ENCODE measurements around the gene IPCEF1.
"Not testable (repeated sequence)": the region's sequence is repeated elsewhere in the genome, so short reads cannot be mapped to it uniquely, and the experiment has no call there.

IPCEF1 gene

DNA sequence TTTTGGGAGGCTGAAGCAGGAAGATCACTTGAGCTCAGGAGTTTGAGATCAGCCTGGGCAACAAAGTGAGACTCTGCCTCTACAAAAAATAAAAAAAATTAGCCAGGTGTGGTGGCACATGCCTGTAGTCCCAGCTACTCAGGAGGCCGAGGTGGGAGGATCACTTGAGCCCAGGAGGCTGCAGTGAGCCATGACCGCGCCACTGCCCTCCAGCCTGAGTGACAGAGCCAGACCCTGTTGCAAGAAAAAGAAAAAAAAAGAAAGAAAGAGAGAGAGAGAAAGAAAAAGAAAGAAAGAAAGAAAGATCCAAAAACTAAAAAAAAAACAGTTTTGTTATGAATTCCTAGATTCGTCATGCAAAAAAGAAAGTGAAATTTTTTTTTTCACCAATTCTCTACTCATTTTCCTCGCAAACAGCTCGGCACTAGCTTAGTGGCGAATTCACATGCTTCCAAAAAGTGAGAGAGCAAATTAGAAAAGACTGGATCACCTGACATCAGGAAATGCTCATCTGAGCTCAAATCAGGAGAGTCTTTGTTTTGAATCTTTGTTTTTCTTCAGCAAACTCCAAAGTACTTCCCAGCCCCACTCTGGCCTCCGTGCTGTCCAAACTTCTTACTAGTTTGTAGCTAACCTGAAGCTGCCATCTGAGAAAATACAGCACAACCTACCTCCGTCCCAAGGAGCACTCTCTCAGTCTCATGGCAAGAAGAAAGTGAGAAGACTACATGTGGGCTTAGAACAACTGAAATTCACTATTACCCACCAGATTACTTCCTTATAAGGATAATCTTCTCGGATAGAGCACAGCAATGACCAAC lies 27.0 kb downstream of the IPCEF1 start:
- DNase-seq: no peak

DNA sequence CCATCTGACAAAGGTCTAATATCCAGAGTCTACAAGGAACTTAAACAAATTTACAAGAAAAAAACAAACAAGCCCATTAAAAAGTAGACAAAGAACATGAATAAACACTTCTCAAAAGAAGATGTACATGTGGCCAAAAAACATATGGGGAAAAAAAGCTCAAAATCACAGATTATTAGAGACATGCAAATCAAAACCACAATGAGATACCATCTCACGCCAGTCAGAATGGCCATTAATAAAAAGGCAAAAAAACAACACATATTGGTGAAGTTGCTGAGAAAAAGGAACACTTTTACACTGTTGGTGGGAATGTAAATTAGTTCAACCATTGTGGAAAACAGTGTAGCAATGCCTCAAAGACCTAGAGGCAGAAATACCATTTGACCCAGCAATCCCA lies 29.3 kb downstream of the IPCEF1 start:
- not testable (repeated sequence) for DNase-seq

DNA sequence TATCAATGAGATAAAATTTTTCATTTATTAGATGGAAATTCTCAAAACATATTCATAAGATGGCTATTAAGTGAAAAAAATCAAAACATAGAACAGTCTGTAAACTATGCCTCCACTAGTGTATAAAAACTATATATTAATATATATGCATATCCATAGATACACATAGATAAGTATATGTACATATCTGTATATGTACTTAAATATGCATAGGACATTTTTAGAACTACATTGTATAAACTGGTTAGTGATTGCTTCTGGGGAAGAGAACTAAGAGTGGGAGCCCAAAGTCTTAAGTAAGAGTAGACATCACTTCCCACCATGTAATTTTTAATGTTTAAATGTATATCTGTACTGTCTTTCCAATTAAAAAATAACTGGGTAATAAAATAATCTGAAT lies 31.5 kb downstream of the IPCEF1 start:
- no peak for DNase-seq

DNA sequence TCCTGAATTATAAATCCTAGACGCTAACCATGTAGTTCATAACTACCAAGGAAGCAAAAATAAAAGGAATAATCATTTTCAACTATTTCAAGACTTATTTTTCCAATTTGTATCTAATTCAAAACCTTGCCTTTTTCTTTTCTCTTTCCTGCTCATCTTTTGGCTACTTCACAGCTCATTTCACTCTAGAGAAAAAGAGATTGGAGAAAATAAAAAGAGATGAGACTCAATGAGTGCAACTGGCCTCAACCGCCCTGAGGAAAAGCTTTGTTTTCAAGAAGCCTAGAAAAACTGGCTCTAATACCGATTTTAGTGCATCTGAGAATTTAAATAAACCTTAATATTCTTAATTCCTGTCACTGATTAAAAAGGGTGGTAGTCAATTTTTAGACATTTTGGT lies 36.4 kb downstream of the IPCEF1 start:
- DNase-seq: no peak

DNA sequence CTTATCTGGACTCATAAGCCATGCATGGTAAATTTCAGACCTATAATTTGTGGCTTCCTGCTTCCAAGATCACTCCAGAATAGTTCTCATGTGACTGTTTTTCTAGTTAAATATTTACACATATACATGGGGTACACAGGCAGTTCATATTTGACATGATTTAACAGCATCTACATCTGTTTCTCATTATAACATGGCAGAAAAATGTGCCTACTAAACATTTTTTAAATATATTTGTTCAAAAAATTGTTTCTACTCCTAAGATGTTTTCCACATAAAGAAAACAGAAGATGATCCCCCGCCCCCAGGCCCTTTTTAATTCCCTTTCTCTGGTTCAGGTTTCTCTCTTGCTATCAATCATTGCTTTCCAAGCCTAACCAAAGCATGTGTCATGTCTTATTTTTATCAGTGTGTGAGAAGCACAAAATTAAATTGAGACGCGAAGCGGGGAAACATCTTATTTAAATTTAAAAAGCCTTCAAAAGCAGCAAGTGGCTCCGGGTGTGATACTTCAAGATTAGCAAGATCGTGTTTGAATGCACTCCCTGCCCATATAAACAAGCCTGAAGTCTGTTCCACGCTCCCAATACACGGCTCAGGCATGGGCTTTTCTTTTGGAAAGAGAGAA lies 37.3 kb downstream of the IPCEF1 start:
- DNase-seq: no peak

DNA sequence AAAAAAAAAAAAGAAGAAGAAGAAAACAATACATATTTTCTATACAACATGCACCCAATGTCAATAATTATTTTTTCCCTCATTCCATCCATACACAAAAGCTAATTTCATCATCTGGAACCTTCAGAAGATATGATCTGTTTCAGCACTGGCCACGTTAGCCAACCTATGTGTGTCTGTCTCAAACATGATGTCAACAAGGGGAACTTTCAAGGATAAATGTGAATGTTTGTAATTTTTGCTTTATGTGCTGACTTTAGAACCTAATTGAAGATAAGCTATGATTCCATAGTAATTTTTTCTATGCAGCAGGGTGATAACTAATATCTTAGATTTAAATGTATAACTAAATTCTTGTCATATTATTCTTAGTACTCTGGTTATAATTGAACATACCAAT lies 37.9 kb downstream of the IPCEF1 start:
- no peak for DNase-seq

DNA sequence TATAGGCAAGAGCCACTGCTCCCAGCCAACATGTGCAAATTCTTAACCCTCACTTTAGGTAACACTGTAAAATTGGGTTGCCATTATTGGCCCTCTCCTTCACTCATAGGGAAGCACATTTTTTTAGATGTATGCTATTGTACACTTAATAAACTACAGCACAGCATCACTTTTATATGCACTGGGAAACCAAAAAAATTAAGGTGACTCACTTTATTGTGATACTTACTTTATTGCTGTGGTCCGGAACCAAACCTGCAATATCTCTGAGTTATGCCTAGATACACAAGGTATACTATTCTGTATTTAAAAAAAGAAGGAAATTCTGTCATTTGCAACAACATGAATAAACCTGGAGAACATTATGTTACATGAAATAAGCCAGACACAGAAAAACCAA lies 40.5 kb downstream of the IPCEF1 start:
- no peak for DNase-seq

DNA sequence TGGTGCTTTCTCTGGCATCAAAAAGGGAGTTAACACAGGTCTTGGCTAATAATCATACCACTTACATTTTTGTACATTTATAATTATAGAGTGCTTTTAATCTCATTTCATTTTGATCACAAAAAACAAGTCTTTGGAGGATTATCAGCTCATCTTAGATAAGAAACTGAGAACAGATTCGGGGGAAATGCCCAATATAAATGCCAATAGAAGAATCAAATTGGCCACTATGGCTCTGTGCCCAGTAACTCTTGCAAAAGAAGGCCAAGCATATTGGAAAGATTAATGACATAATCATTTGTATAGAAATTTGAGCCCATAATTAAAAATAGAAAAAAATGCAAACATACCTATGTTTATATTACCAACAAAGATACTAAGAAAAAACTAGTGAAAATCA lies 42.5 kb downstream of the IPCEF1 start:
- DNase-seq: no peak

DNA sequence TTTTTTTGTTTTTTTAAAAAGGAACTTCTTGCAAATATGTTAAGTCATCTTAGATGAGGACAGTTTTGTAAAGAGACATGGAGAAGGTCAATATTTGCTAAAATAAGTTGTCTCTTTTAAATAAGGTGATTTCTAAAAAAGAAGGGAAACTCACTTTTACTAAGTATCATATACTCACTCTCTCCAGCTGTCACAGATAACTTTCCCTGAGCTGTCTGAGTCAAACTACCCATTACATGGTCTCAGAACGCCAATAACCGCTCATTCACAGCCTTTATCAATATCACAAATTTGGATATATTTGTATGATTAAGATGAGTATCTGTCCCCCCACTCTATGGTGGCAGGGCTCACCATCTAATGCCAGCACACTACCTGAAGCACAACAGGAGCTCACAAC lies 47.6 kb downstream of the IPCEF1 start:
- DNase-seq: no peak

DNA sequence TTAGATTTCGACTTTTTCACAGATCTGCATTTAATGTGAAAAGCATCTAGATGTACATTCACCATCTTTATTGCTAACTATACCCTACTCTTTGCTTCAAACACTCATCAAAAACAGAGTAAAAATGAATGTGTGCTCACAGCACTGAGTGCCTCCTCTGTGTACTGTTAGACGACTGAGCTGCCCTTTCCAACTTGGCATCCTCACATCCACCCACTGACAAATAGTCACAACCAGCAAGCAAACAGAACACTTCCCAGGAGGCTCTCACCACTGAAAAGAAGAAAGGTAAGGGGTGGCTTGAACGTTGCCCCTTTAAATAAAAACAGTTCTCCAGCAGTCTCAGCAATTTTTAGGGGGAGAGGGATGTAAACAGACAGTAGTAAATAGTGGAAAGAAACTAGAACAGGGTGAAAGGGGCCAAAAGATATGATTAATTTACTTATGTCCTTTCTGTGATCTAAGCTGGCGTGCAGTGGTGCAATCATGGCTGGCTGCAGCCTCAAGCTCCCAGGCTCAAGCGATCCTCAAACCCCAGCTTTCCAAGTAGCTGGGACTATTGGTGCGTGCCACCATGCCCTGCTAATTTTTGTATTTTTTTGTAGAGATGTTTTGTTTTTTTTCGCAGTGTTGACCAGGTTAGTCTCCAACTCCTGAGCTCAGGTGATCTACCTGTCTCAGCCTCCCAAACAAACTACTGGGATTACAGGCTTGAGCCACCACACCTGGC lies 48.7 kb downstream of the IPCEF1 start:
- no peak for DNase-seq

DNA sequence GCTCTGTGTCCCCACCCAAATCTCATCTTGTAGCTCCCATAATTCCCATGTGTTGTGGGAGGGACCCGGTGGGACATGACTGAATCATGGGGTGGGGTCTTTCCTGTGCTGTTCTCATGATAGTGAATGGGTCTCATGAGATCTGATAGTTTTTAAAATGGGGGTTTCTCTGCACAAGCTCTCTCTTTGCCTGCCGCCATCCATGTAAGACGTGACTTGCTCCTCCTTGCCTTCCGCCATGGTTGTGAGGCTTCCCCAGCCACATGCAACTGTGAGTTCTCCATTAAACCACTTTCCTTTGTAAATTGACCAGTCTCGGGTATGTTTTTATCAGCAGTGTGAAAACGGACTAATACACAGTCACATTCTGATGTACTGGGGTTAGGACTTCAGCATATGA lies 49.5 kb downstream of the IPCEF1 start:
- DNase-seq: not testable (repeated sequence)

DNA sequence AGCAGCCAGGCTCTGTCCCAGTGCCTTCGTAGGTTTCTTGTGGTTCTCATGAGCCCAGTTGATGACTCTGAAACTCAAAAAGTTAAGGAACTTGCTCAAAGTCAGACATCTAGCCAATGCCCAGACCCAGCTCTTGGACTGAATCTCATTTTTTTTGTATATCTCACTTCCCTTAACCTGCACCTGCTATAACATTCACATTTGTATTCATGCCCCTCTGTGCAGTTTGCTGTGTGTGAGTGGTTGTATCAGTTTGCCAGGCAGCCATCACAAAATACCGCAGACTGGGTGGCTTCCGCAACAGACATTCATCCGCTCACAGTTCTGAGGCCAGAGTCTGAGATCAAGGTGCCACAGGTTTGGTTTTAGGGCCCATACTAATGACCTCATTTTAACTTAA lies 49.9 kb downstream of the IPCEF1 start:
- peak; percentile 77 for DNase-seq

DNA sequence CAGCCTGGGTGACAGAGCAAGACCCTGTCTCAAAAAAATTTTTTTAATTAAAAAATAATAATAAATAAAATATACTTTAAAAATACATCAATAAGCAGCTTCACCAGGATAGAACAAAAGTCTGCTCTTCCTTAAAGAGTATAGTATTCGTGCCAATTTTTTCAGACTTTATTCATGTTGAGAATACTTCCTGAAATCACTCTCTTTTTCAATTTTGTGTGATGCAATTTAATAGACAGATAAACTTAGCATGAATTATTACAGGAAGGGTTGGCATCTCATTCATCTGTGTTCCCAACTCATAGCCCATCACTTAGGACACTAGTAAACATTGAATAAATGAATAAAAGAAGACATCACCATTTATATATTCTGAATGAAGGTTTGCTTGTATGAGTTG lies 52.4 kb downstream of the IPCEF1 start:
- peak; percentile 27 for DNase-seq

DNA sequence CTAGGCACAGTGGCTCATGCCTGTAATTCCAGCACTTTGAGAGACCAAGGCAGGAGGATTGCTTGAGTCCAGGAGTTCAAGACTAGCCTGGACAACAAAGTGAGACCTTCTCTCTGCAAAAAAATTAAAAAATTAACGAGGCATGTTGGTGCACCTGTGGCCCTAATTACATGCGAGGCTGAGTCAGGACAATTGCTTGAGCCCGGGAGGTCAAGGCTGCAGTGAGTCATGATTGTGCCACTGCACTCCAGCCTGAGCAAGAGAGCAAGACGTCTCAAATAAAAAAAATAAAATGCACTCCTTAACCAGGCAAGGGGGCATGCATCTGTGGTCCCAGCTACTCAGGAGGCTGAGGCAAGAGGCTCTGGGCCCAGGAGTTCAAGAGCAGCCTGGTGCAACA lies 53.0 kb downstream of the IPCEF1 start:
- peak; percentile 42 for DNase-seq

DNA sequence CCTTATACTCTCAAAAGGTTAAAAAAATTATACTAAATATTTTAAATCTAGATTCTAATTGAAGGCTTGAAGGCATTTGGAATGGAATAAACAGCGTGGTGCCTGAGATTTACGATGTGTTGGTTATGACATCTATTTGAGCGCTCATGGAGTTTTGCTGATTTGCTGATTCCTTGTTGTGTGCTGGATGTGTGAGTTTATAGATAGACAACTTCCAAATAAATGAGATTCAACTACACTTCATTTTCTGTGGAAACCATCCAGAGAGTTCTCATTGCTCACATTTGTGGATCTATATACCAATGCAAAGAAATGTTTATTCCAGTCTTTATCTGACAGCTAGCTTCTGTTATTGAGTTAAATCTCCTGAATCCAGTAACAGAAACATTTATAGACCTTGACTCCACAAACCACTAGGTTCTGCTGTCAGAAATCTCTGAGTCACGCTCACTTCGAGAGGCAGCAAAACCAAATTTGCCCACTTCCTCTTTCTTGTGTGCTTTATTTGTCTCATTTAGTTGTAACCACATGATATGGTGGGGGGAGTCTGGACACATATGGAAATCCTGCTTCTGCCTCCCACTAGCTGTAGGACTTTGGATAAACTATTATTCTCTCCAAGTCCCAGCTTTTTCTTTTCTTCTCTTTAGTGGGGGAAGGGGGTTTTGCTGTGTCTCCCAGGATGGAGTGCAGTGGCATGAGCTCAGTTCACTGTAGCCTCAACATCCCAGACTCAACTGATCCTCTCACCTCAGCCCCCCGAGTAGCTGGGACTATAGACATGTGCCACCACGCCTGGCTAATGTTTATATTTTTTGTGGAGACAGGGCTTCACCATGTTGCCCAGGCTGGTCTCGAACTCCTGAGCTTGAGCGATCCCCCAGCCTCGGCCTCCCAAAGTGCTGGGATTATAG lies 54.5 kb downstream of the IPCEF1 start:
- DNase-seq: peak; percentile 98

DNA sequence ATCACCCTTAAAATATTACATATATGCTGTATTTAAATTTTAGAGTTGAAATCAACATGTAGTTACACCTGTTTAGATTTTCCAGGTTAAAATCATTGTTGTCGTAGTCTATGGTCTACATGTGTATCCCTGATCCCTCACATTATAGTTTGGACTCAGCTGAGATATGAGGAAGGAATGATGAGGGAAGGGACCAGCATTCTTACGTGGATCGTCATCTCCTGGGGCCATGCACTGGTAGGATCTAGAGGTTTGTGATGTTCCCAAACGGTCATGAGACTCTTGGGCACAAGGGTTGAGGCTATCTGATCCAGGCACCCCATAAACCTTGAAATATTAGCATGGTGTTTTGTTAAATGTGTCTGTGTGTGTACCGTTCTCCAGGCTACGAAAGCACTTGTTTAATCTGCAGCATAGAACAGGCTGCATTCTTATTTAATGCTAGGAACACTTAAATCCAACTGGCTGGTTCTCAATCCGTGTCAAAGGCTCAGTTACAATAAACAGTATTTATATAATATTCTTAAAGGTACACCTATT lies 55.4 kb downstream of the IPCEF1 start:
- DNase-seq: no peak

DNA sequence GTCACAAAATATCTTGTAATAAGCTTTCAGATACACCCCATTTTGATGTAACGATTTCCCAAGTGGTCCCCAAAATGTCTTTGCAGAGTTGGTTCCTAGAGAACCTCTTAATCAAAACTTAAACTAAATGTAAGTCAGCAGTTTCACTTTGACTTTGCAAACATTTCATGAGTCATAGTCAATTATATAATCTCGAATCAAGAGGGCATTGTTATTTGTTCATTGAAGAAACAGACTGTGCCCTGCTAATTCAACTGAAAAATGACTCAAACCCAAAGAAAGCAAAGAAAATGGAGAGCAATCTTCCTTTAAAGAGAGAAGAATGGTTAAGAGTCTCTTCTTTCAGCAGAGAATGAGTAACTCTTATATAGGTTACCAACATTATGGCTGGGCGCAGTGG lies 58.3 kb downstream of the IPCEF1 start:
- peak; percentile 36 for DNase-seq

DNA sequence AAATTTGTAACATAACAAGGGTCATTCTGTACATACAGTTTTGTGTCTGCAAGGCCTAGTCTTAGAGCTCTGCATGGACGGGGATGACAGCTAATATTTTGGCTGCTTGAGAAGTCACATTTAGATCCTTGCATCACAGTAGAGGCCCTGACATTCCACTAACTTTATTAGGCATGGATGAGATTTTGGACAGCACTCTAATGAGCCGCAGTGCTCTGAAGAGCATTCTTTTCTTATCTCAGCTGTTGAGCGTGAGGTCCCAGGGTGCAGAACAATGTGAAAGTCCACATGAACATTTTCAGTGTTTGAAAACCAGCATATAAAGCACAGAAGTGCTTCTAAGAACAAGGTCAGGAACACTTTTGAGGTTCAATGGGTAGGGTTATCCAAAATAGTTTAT lies 58.9 kb downstream of the IPCEF1 start:
- no peak for DNase-seq

DNA sequence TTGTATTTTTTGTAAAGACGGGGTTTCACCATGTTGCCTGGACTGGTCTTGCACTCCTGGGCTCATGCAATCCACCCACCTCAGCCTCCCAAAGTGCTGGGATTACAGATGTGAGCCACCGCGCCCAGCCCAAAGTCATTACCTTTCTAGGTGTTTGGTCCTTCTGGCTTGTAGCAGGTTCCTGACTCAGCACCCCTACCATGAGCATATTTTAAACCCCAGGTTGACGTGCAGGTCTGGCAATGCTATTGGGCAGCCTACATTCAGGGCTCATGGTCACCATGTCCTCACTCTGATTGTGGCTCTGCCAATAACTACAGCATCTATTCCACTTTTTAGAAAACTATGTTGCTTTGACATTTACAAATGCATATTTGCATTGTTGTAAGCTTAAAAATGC lies 59.4 kb downstream of the IPCEF1 start:
- no peak for DNase-seq

DNA sequence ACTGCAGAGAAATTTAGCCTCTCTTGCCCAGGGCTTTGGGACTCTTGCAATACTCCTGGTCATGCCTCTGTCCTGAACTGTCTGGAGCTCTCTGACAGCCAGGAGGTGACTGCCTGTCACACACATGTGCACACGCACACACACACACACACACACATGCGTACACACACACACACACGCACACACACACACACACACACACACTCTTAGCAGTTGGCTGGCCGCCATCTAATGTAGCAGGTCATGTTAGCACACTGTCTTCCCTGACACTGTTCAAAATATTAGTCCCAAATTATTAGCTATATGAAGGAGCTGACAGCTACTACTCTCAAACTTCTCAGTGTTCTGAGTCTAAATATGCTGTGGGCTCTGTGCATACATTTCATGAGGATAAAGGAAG lies 60.9 kb downstream of the IPCEF1 start:
- no peak for DNase-seq

DNA sequence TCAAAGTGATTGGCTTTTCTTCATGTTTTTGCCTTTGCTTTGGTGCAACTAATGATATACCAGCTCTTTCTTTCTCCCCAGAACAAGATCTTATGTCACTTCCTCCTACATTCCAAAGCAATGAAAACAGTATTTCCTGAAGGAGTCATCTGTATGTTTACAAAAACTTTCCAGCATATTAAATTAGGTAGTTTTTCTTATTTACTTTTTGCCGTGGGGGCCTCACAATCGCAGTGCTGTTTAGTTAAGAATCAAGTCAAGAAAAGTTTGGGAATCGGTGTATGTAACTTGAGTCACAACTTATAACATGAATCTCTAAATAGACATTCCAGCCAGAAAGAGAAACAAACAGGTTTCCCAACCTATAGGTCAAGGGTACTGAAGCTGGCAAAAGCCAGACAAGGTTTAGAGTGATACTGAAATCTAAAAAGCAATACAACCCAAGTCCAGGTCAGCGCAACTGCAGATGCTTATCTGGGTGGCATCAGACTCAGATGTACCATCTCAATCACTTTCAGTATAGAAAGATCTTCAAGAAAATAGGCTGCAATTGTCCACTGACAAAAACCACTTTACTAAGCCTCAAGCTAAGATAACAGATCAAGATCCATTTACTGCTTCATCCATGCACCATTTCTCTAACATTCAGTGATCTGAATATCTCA lies 63.6 kb downstream of the IPCEF1 start:
- DNase-seq: no peak

DNA sequence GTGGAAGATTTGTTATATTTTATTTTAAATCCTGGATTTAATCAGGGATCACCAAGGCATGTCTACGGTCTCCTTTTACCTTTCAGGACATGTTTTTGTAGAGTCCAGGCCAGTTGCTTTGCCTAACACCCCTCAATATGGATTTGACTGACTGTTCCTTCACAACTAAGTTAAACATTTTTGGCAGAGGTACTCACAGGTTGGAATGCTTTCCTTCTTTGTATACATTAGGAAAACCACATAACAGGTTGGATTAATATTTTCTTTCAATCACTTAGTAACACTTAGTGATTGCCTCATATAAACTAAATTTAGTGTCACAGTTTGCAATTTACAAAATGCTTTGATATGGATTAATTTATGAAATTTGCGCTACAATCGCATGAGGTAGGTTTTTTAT lies 64.5 kb downstream of the IPCEF1 start:
- no peak for DNase-seq
